Cardiac fibroblast (primary cell): ENCODE results near the gene MNX1.

Experiments used
- DNase-seq, 2 donors: peaks; one replicate each; pipeline versions ENCODE4 v3.0.0 to v3.0.0-alpha.2; 2010; ENCODE audit warnings: low read depth in 2 of 2
- H3K4me3 ChIP-seq, 2 donors: replicated peaks in 1 of 2; 1 replicate in 1 of 2; 2 replicates in 1 of 2; pipeline ENCODE4 v1.5.1; 2011; ENCODE audit warnings: low read depth in 2 of 2, low read length in 2 of 2, mild to moderate bottlenecking in 2 of 2, moderate library complexity in 1 of 2
- CTCF ChIP-seq: IDR thresholded peaks from one replicate; pipeline ENCODE4 v1.5.1; 2011; ENCODE audit warnings: low read depth, mild to moderate bottlenecking, low read length, inconsistent platforms

MNX1 gene

DNA sequence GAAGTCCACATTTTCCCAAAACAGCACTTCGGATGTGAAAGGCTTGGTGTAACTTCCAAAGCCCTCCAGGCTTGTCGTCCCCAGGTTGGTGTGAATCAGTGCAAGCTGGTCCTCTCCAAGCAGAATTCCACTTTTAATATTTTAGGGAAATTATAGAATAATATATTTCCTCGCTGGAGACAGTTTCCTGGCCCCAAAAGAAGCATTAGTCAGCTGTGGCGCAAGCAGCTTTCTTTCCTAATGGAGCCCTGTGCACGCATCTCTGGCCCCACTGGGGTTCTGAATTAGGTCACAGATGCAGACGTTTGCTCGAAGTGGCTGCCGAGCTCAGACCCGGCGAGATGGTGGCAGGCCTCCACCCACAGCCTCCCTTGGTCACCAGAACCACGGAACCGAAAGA, 33.3 kb upstream of the MNX1 start:
- H3K4me3 ChIP-seq, result no peak overlapping the region
- no peak for TF ChIP-seq CTCF
- DNase-seq, result peak; percentile 45 to 58

- no peak overlapping the region for H3K4me3 ChIP-seq
- DNase-seq, result no peak
- no peak for TF ChIP-seq CTCF
These were observed 31.2 kb upstream of the MNX1 start for GRCh38 chr7:157041514-157042277.

DNA sequence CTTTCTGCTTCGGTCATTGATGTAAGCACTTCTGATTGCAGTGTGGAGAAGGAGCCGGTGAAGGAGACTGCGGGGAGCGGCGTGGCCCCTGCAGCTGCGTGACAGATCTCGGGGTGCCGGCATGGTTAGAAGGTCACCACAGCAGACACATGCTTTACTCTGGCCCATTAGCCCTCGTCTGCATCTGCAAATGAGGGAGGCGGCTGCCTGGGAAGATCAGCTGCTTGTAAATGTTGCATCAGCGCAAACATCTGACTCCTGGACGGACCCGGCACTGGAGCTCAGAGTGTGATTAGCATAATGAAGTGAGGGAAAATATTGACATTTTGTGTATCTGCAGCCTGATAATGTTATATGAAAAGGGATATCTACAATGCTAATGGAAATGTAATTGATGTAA, 30.5 kb upstream of the MNX1 start:
- no peak overlapping the region for H3K4me3 ChIP-seq
- no peak for TF ChIP-seq CTCF
- DNase-seq, result no peak

DNA sequence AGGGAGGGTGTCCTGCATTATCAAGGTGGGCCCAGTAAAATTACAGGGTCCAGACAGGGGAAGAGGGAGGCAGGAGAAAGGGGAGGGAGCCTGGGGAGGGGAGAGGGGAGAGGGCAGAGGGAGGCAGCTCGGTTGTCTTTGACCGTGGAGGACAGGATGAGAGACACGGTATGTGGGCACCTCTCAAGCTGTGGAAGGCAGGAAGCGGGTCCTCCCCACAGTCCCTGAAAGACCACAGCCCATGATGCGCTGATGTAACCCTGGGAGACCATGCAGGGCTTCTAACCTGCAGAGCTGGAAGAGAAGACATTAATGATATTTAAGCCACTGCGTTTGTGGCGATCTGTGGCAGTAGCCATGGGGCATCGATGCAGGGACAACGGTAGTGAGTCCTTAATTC, 27.2 kb upstream of the MNX1 start:
- no peak overlapping the region for H3K4me3 ChIP-seq
- TF ChIP-seq CTCF, result no peak
- DNase-seq, result no peak

GRCh38 chr7:157037028-157037427, 26.6 kb upstream of the MNX1 start:
- TF ChIP-seq CTCF, result no peak
- DNase-seq, result no peak
- H3K4me3 ChIP-seq, result no peak overlapping the region

GRCh38 chr7:157035979-157036378, 25.5 kb upstream of the MNX1 start:
- no peak overlapping the region for H3K4me3 ChIP-seq
- no peak for DNase-seq

More at GRCh38 chr7:157035979-157036378, 25.5 kb upstream of the MNX1 start:
- no peak for TF ChIP-seq CTCF
